Bronchial epithelial cell (primary cell): Measurements from ENCODE around the gene SOX10. TPM values are rescaled to one million over a fixed set of nuclear protein-coding genes. Genes with fewer than 3 reads are reported as not detected.
A peak's percentile ranks its signal among the peaks of the same experiment; 100 is the strongest.
"Not testable (repeated sequence)": the region's sequence is repeated elsewhere in the genome, so short reads cannot be mapped to it uniquely, and the experiment has no call there.

Source experiments
- DNase-seq: peaks from one replicate; pipeline ENCODE4 v3.0.0-alpha.2; 2010; ENCODE audit warnings: low read depth
- FAIRE-seq: peaks from 2 replicates; lab custom pipeline; 2011; peaks lifted over from hg19 to GRCh38; lab: Jason Lieb, UNC
- H3K27me3 ChIP-seq: 2 replicates; pipeline ENCODE4 v1.5.1; 2011; ENCODE audit warnings: low read length; ENCODE audit not compliant: control insufficient read depth, insufficient read depth
- H3K36me3 ChIP-seq: 2 replicates; pipeline ENCODE4 v1.5.1; 2011; ENCODE audit warnings: low read length; ENCODE audit not compliant: control insufficient read depth, insufficient read depth
- H3K4me3 ChIP-seq: 2 replicates; pipeline ENCODE4 v1.5.1; 2011; ENCODE audit warnings: mild to moderate bottlenecking, low read depth, low read length, control low read depth
- CTCF ChIP-seq: IDR thresholded peaks from 2 replicates; pipeline ENCODE4 v1.5.1; 2011; ENCODE audit warnings: mild to moderate bottlenecking, moderate library complexity, low read length, control low read depth, inconsistent platforms; ENCODE audit not compliant: insufficient read depth, severe bottlenecking
- total RNA-seq: library from RNA; depleted of rRNA; stranded (reverse); fragments of >200 nt; gene quantifications from 2 replicates; pipeline ENCODE4 v1.2.1, GENCODE V29; 2014

Gene SOX10
- total RNA-seq, 1 donor from 2014 or later, result not detected

GRCh38 chr22:37965940-37966664, 18.3 kb downstream of the SOX10 start:
- Histone ChIP-seq H3K36me3 (peaks cover 33% of the 10 kb centered on the region), H3K4me3 (no peak overlapping the region), H3K27me3 (no peaks in the 10 kb centered on the region)
- DNase-seq, result no peak
- TF ChIP-seq CTCF, result no peak
- FAIRE-seq, result peak; percentile 36

GRCh38 chr22:37961062-37961461, 23.3 kb downstream of the SOX10 start:
- no peak for TF ChIP-seq CTCF
- Histone ChIP-seq H3K4me3 (no peak overlapping the region), H3K36me3 (peaks cover 41% of the 10 kb centered on the region), H3K27me3 (no peaks in the 10 kb centered on the region)
- no peak for FAIRE-seq
- DNase-seq, result no peak

- Histone ChIP-seq H3K4me3 (no peak overlapping the region), H3K27me3 (no peaks in the 10 kb centered on the region), H3K36me3 (peaks cover 39% of the 10 kb centered on the region)
- no peak for TF ChIP-seq CTCF
- FAIRE-seq (peak; percentile 23), DNase-seq (no peak)
These were observed 25.0 kb downstream of the SOX10 start for GRCh38 chr22:37959231-37959825.

- Histone ChIP-seq H3K36me3 (peaks cover 33% of the 10 kb centered on the region), H3K4me3 (no peak overlapping the region), H3K27me3 (no peaks in the 10 kb centered on the region)
- no peak for TF ChIP-seq CTCF
- FAIRE-seq (no peak), DNase-seq (no peak)
These were observed 27.1 kb downstream of the SOX10 start for GRCh38 chr22:37957232-37957631.

DNA sequence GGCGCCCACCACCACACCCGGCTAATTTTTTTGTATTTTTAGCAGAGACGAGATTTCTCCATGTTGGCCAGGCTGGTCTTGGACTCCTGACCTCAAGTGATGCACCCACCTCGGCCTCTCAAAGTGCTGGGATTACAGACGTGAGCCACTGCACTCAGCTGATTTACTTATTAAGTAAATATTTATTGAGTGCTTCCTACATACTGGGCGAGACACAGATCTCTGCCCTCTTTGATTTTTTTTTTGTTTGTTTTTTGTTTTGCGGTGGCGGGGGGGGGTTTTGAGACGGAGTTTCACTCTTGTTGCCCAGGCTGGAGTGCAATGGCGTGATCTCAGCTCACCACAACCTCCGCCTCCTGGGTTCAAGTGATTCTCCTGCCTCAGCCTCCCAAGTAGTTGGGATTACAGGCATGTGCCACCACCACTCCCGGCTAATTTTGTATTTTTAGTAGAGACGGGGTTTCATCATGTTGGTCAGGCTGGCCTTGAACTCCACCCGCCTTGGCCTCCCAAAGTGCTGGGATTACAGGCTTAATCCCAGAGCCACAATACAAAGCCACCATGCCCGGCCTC, 28.4 kb downstream of the SOX10 start:
- FAIRE-seq, DNase-seq: not testable (repeated sequence)
- peaks cover 25% of the 10 kb centered on the region for H3K36me3 ChIP-seq

GRCh38 chr22:37954686-37955085, 29.7 kb downstream of the SOX10 start:
- no peak overlapping the region for H3K4me3 ChIP-seq
- no peak for FAIRE-seq
- DNase-seq, result no peak

More for the DNA sequence above, 28.4 kb downstream of the SOX10 start:
- H3K4me3 ChIP-seq, H3K27me3 ChIP-seq: not testable (repeated sequence)

More at GRCh38 chr22:37954686-37955085, 29.7 kb downstream of the SOX10 start:
- Histone ChIP-seq H3K27me3 (no peaks in the 10 kb centered on the region), H3K36me3 (peaks cover 24% of the 10 kb centered on the region)
- TF ChIP-seq CTCF, result no peak
